Right lobe of liver (tissue), 4 donors: ENCODE results near the gene FOXP1.

ENCODE experiments used
- CTCF ChIP-seq, 4 donors: fragments of 200-600 bp in 3 of 4; fragments of 450-650 bp in 1 of 4; IDR thresholded peaks; one replicate each; pipeline versions ENCODE4 v1.5.1 to v1.8.0; 2016 to 2022; ENCODE audit warnings: antibody characterized with exemption in 4 of 4, mild to moderate bottlenecking in 2 of 4
- POLR2A ChIP-seq: fragments of 450-650 bp; IDR thresholded peaks from one replicate; pipeline ENCODE4 v1.6.1; 2017; ENCODE audit warnings: antibody characterized with exemption, mild to moderate bottlenecking
- donor health status: DM: no; HTN: no; CAD: no.
- donor health status: DM: no; HTN: no; CAD: no.
- donor health status: DM: no; HTN: yes; CAD: no.

GRCh38 chr3:71045917-71046282 is 537.6 kb downstream of the FOXP1 start:
- TF ChIP-seq CTCF (IDR thresholded peaks at IDR 0.05), result no peak
- no peak for TF ChIP-seq POLR2A
